SU-DHL-6 (cell line): ENCODE results near the gene TWNK.

Experiments
- CTCF ChIP-seq: fragments of 200-600 bp; sonication (generic); IDR thresholded peaks from one replicate; pipeline ENCODE4 v1.5.1; 2017; ENCODE audit warnings: antibody characterized with exemption, mild to moderate bottlenecking, low read length, moderate library complexity; ENCODE audit not compliant: insufficient read depth, poor library complexity, severe bottlenecking
- EZH2phosphoT487 ChIP-seq: fragments of 200-600 bp; sonication (generic), shearing (Covaris generic); conservative IDR thresholded peaks from 2 replicates; pipeline ENCODE4 v1.6.1; 2018; ENCODE audit warnings: mild to moderate bottlenecking, antibody characterized with exemption, low read length, moderate library complexity, mixed read lengths

GRCh38 chr10:100996678-100997359 lies 9.5 kb downstream of the TWNK start:
- TF ChIP-seq CTCF (no peak), EZH2phosphoT487 (no peak)
